Kidney tubule cell (primary cell): Measurements from ENCODE around the gene SEC24C.
A peak's percentile ranks its signal among the peaks of the same experiment; 100 is the strongest.
"Not testable (repeated sequence)": the region's sequence is repeated elsewhere in the genome, so short reads cannot be mapped to it uniquely, and the experiment has no call there.

Source experiments
- DNase-seq: peaks from one replicate; pipeline ENCODE4 v3.0.0-alpha.2; 2018; ENCODE audit warnings: low spot score

The SEC24C gene

GRCh38 chr10:73793456-73793855, 49.3 kb downstream of the SEC24C start:
- no peak for DNase-seq

GRCh38 chr10:73795491-73795890, 51.3 kb downstream of the SEC24C start:
- DNase-seq = not testable (repeated sequence)

- not testable (repeated sequence) for DNase-seq
Observed at GRCh38 chr10:73796035-73796434, 51.9 kb downstream of the SEC24C start.

GRCh38 chr10:73796766-73797165, 52.6 kb downstream of the SEC24C start:
- DNase-seq = no peak

GRCh38 chr10:73797324-73798025, 53.3 kb downstream of the SEC24C start:
- no peak for DNase-seq

GRCh38 chr10:73798087-73798486, 53.9 kb downstream of the SEC24C start:
- no peak for DNase-seq

GRCh38 chr10:73798927-73799560, 54.9 kb downstream of the SEC24C start:
- DNase-seq = no peak

- DNase-seq = no peak
Observed at GRCh38 chr10:73799899-73800559, 55.9 kb downstream of the SEC24C start.

- DNase-seq = no peak
Observed at GRCh38 chr10:73800560-73801252, 56.5 kb downstream of the SEC24C start.

GRCh38 chr10:73801253-73801590, 57.0 kb downstream of the SEC24C start:
- no peak for DNase-seq

- DNase-seq = no peak
Observed at GRCh38 chr10:73802276-73802991, 58.3 kb downstream of the SEC24C start.

GRCh38 chr10:73803680-73804286, 59.6 kb downstream of the SEC24C start:
- no peak for DNase-seq

GRCh38 chr10:73806176-73806950, 62.2 kb downstream of the SEC24C start:
- no peak for DNase-seq

- DNase-seq = no peak
Observed at GRCh38 chr10:73807471-73807870, 63.3 kb downstream of the SEC24C start.

- no peak for DNase-seq
Observed at GRCh38 chr10:73808021-73808815, 64.0 kb downstream of the SEC24C start.

GRCh38 chr10:73809061-73809818, 65.1 kb downstream of the SEC24C start:
- DNase-seq = no peak

GRCh38 chr10:73810358-73810734, 66.2 kb downstream of the SEC24C start:
- DNase-seq = no peak

- peak; percentile 45 for DNase-seq
Observed at GRCh38 chr10:73810735-73811465, 66.7 kb downstream of the SEC24C start.

- no peak for DNase-seq
Observed at GRCh38 chr10:73812657-73813056, 68.5 kb downstream of the SEC24C start.
